SK-N-SH treated with all-trans-retinoic acid at 6 μM for 48 hours (cell line): ENCODE results near the gene CHST12.

ENCODE experiments used
- ATAC-seq: fragments of 200-7000 bp; cut with Tn5 transposase; 3 replicates; pipeline ENCODE4 v1.9.1; 2020; ENCODE audit warnings: mild to moderate bottlenecking, moderate library complexity
- BACH2 ChIP-seq: fragments of 250-450 bp; sonication (Bioruptor Pico); IDR thresholded peaks from 2 replicates; pipeline ENCODE4 v1.9.0; 2021; ENCODE audit warnings: mild to moderate bottlenecking, borderline replicate concordance
- CREB5 ChIP-seq: fragments of 250-450 bp; sonication (Bioruptor Pico); IDR thresholded peaks from 2 replicates; pipeline ENCODE4 v1.5.1; 2020; ENCODE audit warnings: low read depth, mild to moderate bottlenecking, moderate library complexity
- CSDC2 ChIP-seq: fragments of 250-450 bp; sonication (Bioruptor Pico); IDR thresholded peaks from 2 replicates; pipeline ENCODE4 v1.5.0; 2020; ENCODE audit warnings: mild to moderate bottlenecking, moderate library complexity
- CSRNP3 ChIP-seq: fragments of 250-450 bp; sonication (Bioruptor Pico); IDR thresholded peaks from 2 replicates; pipeline ENCODE4 v1.5.1; 2021; ENCODE audit warnings: mild to moderate bottlenecking, moderate library complexity
- ESRRG ChIP-seq: fragments of 250-450 bp; sonication (Bioruptor Pico); IDR thresholded peaks from 2 replicates; pipeline ENCODE4 v1.6.1; 2021; ENCODE audit warnings: mild to moderate bottlenecking
- GLIS3 ChIP-seq: fragments of 250-450 bp; sonication (Bioruptor Pico); IDR thresholded peaks from 2 replicates; pipeline ENCODE4 v1.5.0; 2020; ENCODE audit warnings: mild to moderate bottlenecking, moderate library complexity
- ISL1 ChIP-seq: fragments of 250-450 bp; sonication (Bioruptor Pico); IDR thresholded peaks from 2 replicates; pipeline ENCODE4 v2.1.2; 2022; ENCODE audit warnings: mild to moderate bottlenecking, moderate library complexity
- OSR1 ChIP-seq: fragments of 250-450 bp; sonication (Bioruptor Pico); IDR thresholded peaks from 2 replicates; pipeline ENCODE4 v1.8.0; 2022; ENCODE audit warnings: moderate library complexity, mild to moderate bottlenecking, inconsistent platforms
- PATZ1 ChIP-seq: fragments of 250-450 bp; sonication (Bioruptor Pico); IDR thresholded peaks from 2 replicates; pipeline ENCODE4 v1.8.0; 2020; ENCODE audit warnings: mild to moderate bottlenecking, moderate library complexity, borderline replicate concordance
- POU6F1 ChIP-seq: fragments of 250-450 bp; sonication (Bioruptor Pico); IDR thresholded peaks from 2 replicates; pipeline ENCODE4 v1.8.0; 2021; ENCODE audit warnings: low read depth, mild to moderate bottlenecking, moderate library complexity, borderline replicate concordance
- PPARA ChIP-seq: fragments of 250-450 bp; sonication (Bioruptor Pico); IDR thresholded peaks from 2 replicates; pipeline ENCODE4 v1.5.0; 2020; ENCODE audit warnings: mild to moderate bottlenecking, borderline replicate concordance
- RARB ChIP-seq: fragments of 250-450 bp; sonication (Bioruptor Pico); IDR thresholded peaks from 2 replicates; pipeline ENCODE4 v1.8.0; 2021; ENCODE audit warnings: mild to moderate bottlenecking, moderate library complexity
- SNAI2 ChIP-seq: fragments of 250-450 bp; sonication (Bioruptor Pico); IDR thresholded peaks from 2 replicates; pipeline ENCODE4 v1.5.0; 2020; ENCODE audit warnings: mild to moderate bottlenecking, moderate library complexity
- TCF4 ChIP-seq: fragments of 250-450 bp; sonication (Bioruptor Pico); IDR thresholded peaks from 2 replicates; pipeline ENCODE4 v1.8.0; 2021; ENCODE audit warnings: mild to moderate bottlenecking, moderate library complexity, borderline replicate concordance
- TOX ChIP-seq: fragments of 250-450 bp; sonication (Bioruptor Pico); IDR thresholded peaks from 2 replicates; pipeline ENCODE4 v1.8.0; 2021; ENCODE audit warnings: mild to moderate bottlenecking, moderate library complexity, borderline replicate concordance
- TSHZ2 ChIP-seq: fragments of 250-450 bp; sonication (Bioruptor Pico); IDR thresholded peaks from 2 replicates; pipeline ENCODE4 v1.5.0; 2020; ENCODE audit warnings: mild to moderate bottlenecking, moderate library complexity
- ZC3H10 ChIP-seq: fragments of 250-450 bp; sonication (Bioruptor Pico); IDR thresholded peaks from 2 replicates; pipeline ENCODE4 v1.5.1; 2021; ENCODE audit warnings: mild to moderate bottlenecking, moderate library complexity
- ZFP3 ChIP-seq: fragments of 250-450 bp; sonication (Bioruptor Pico); IDR thresholded peaks from 2 replicates; pipeline ENCODE4 v1.5.0; 2020; ENCODE audit warnings: mild to moderate bottlenecking, moderate library complexity
- ZFP30 ChIP-seq: fragments of 450-650 bp; formaldehyde crosslinking; IDR thresholded peaks from 2 replicates; pipeline ENCODE4 v1.5.0; 2022; ENCODE audit warnings: mild to moderate bottlenecking, moderate library complexity
- ZNF565 ChIP-seq: fragments of 450-650 bp; formaldehyde crosslinking; conservative IDR thresholded peaks from 2 replicates; pipeline ENCODE4 v1.5.0; 2020; ENCODE audit warnings: low read depth, mild to moderate bottlenecking, moderate library complexity
- ZNF8 ChIP-seq: fragments of 450-650 bp; formaldehyde crosslinking; IDR thresholded peaks from 2 replicates; pipeline ENCODE4 v1.5.0; 2020; ENCODE audit warnings: mild to moderate bottlenecking, moderate library complexity

CHST12 gene

GRCh38 chr7:2478800-2479199 lies 75.4 kb downstream of the CHST12 start:
- ATAC-seq = no peak
- TF ChIP-seq BACH2 (CRISPR knock-in tag) (no peak), RARB (no peak), ZFP30 (CRISPR knock-in tag) (no peak), ISL1 (CRISPR knock-in tag) (no peak), TSHZ2 (CRISPR knock-in tag) (no peak), POU6F1 (CRISPR knock-in tag) (no peak), TOX (CRISPR knock-in tag) (no peak), ZFP3 (CRISPR knock-in tag) (no peak), CREB5 (CRISPR knock-in tag) (no peak), ZNF565 (CRISPR knock-in tag) (no peak), PPARA (CRISPR knock-in tag) (no peak), PATZ1 (CRISPR knock-in tag) (no peak), ESRRG (CRISPR knock-in tag) (no peak), TCF4 (CRISPR knock-in tag) (no peak), ZC3H10 (CRISPR knock-in tag) (no peak), ZNF8 (CRISPR knock-in tag) (no peak), CSRNP3 (CRISPR knock-in tag) (no peak), OSR1 (no peak), GLIS3 (CRISPR knock-in tag) (no peak), SNAI2 (no peak)

GRCh38 chr7:2479276-2480069 lies 76.1 kb downstream of the CHST12 start:
- no peak for ATAC-seq
- no peak for TF ChIP-seq RARB
- TF ChIP-seq ISL1 (CRISPR knock-in tag) = no peak
- no peak for TF ChIP-seq CSDC2 (CRISPR knock-in tag)
- TF ChIP-seq POU6F1 (CRISPR knock-in tag) = no peak
- TF ChIP-seq ZFP30 (CRISPR knock-in tag) = no peak
- TF ChIP-seq ZFP3 (CRISPR knock-in tag) = peak; percentile 97
